Left lung (tissue), 10 donors: ENCODE data around the gene TACR2. TPM values are rescaled to one million over a fixed set of nuclear protein-coding genes. Genes with fewer than 3 reads are reported as not detected.

Experiments used
- ATAC-seq: fragments of 200-7000 bp; cut with Tn5 transposase; one replicate; pipeline ENCODE4 v1.9.1; 2020; ENCODE audit warnings: moderate library complexity
- DNase-seq, 4 donors: peaks; one replicate each; pipeline ENCODE4 v3.0.0-alpha.2; 2013 to 2020
- H3K27ac ChIP-seq, 2 donors: fragments of 200-600 bp; sonication (generic) in 1 of 2; one replicate each; pipeline versions ENCODE4 v1.5.0 to v1.8.0; 2020 to 2021
- H3K27me3 ChIP-seq, 2 donors: fragments of 200-600 bp; sonication (generic) in 1 of 2; one replicate each; pipeline versions ENCODE4 v1.5.0 to v1.8.0; 2020 to 2021
- H3K36me3 ChIP-seq, 2 donors: fragments of 200-600 bp; sonication (generic) in 1 of 2; one replicate each; pipeline versions ENCODE4 v1.5.0 to v1.8.0; 2020 to 2021
- H3K4me1 ChIP-seq, 2 donors: fragments of 200-600 bp; one replicate each; pipeline ENCODE4 v1.8.0; 2021
- H3K4me3 ChIP-seq, 2 donors: fragments of 200-600 bp; sonication (generic) in 1 of 2; one replicate each; pipeline versions ENCODE4 v1.5.0 to v1.8.0; 2020 to 2021; ENCODE audit warnings: mild to moderate bottlenecking in 1 of 2
- H3K9me3 ChIP-seq, 2 donors: fragments of 200-600 bp; sonication (generic) in 1 of 2; one replicate each; pipeline versions ENCODE4 v1.5.0 to v1.8.0; 2020 to 2021
- intact Hi-C, 2 donors: fragments of 100-400 bp; cut with DNase I; formaldehyde crosslinking; loops; one replicate each; pipeline versions ENCODE4 v1.11.2 to v1.14.2; 2022
- polyA plus RNA-seq, 6 donors: library from polyadenylated mRNA; unstranded; fragments of 120-200 nt; gene quantifications; one replicate each; pipeline ENCODE4 v1.2.1, GENCODE V29; 2013; ENCODE audit not compliant: insufficient read length in 6 of 6
- total RNA-seq, 2 donors: library from RNA; stranded (reverse); fragmentation: NEBNext Ultra II Directional; extraction: Animal tissue kit (Norgen Biotek cat#: 25700); gene quantifications; one replicate each; pipeline ENCODE4 v1.2.1, GENCODE V29; 2021
- TF ChIP-seq, protein P1 (sequence below), 2 donors: fragments of 200-600 bp; sonication (generic) in 1 of 2; IDR thresholded peaks; one replicate each; pipeline versions ENCODE4 v1.5.0 to v1.8.0; 2021; ENCODE audit warnings: antibody characterized with exemption in 2 of 2
- donor health status: DM: no; HTN: yes; CAD: no.
- donor health status: DM: no; HTN: no; CAD: no.

Gene TACR2
- total and polyA plus RNA-seq, 8 donors, result 0.31 to 0.70 (median 0.45) TPM

DNA sequence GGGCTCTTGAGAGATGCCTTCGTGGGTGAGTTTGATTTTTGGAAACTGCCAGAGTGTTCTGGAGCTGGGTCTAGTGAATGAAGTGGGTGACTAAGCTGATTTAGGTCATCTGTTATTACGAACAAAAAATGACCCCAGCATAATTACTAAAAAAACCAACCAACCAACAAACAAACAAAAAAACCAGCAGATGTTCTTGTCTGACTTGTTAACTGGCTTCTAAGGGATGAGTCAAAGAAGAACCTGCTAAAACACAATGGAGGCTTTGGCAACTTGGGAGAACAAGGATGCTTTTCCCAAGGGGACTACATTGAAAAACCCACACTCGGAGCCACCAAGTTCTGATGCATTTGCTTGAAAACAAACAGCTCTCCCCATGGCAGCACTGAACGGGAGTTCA is 11.5 kb downstream of the TACR2 start:
- peaks cover 0 to 42% of the 10 kb centered on the region in 2 donors for H3K36me3 ChIP-seq
- TF ChIP-seq, protein P1, sequence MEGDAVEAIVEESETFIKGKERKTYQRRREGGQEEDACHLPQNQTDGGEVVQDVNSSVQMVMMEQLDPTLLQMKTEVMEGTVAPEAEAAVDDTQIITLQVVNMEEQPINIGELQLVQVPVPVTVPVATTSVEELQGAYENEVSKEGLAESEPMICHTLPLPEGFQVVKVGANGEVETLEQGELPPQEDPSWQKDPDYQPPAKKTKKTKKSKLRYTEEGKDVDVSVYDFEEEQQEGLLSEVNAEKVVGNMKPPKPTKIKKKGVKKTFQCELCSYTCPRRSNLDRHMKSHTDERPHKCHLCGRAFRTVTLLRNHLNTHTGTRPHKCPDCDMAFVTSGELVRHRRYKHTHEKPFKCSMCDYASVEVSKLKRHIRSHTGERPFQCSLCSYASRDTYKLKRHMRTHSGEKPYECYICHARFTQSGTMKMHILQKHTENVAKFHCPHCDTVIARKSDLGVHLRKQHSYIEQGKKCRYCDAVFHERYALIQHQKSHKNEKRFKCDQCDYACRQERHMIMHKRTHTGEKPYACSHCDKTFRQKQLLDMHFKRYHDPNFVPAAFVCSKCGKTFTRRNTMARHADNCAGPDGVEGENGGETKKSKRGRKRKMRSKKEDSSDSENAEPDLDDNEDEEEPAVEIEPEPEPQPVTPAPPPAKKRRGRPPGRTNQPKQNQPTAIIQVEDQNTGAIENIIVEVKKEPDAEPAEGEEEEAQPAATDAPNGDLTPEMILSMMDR (IDR thresholded peaks at IDR 0.05), result no peak
- H3K4me3 ChIP-seq, result no peak overlapping the region
- no peak for DNase-seq
- no peak overlapping the region for H3K27ac ChIP-seq
- ATAC-seq, result no peak
- no peaks in the 10 kb centered on the region for H3K27me3 ChIP-seq
- intact Hi-C loops, result no loop called here
- no peaks in the 10 kb centered on the region for H3K9me3 ChIP-seq
- H3K4me1 ChIP-seq, result peaks cover 7 to 40% of the 10 kb centered on the region in 2 donors

DNA sequence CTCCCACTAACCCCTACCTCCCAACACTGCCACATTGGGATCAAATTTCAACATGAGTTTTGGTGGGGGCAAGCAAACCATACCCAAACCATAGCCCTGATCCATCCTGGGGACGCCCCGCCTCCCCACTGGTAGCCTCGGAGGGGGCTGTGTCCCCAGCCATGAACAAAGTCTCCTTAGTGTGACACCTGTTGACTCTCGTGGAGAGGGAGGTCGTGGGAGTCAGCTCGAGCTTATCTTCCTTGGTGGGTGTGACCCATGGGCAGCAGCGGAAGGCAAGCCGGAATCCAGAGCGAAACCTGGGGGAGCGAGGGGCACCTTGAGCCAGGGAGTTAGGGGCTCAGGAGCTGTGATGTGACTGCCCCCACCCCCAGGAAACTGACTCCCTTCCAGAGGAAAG is 11.9 kb downstream of the TACR2 start:
- Histone ChIP-seq H3K4me1 (peaks cover 7 to 37% of the 10 kb centered on the region in 2 donors), H3K36me3 (peaks cover 0 to 46% of the 10 kb centered on the region in 2 donors), H3K27me3 (no peaks in the 10 kb centered on the region), H3K27ac (no peak overlapping the region), H3K4me3 (no peak overlapping the region), H3K9me3 (no peaks in the 10 kb centered on the region)
- intact Hi-C loops, result no loop called here
- DNase-seq (no peak), ATAC-seq (no peak)
- TF ChIP-seq, protein P1 (IDR thresholded peaks at IDR 0.05), result no peak

DNA sequence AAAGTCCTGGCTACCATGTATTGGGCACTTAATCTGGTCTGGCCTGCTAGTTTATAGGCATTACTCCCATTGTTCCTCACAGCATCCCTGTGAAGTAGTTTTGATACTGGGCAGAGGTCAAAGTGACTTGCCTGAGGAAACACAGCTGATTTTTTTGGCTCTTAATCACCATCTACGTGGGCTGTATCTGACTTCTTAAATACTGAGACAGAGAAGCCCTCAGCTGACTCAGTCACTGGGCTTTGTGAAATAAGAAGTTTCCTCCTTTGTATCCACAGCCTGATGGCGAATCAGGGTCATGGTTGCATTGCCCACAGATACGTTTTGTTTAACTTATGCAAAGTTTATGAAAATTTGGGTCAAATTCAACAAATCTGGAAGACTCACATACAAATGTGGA is 13.2 kb downstream of the TACR2 start:
- peaks cover 4 to 30% of the 10 kb centered on the region in 2 donors for H3K4me1 ChIP-seq
- H3K27me3 ChIP-seq, result no peaks in the 10 kb centered on the region
- DNase-seq, result no peak
- H3K9me3 ChIP-seq, result no peaks in the 10 kb centered on the region
- H3K36me3 ChIP-seq, result peaks cover 0 to 59% of the 10 kb centered on the region in 2 donors
- H3K27ac ChIP-seq, result no peak overlapping the region
- intact Hi-C loops, result no loop called here
- TF ChIP-seq, protein P1 (IDR thresholded peaks at IDR 0.05), result no peak
- ATAC-seq, result no peak
- no peak overlapping the region for H3K4me3 ChIP-seq

DNA sequence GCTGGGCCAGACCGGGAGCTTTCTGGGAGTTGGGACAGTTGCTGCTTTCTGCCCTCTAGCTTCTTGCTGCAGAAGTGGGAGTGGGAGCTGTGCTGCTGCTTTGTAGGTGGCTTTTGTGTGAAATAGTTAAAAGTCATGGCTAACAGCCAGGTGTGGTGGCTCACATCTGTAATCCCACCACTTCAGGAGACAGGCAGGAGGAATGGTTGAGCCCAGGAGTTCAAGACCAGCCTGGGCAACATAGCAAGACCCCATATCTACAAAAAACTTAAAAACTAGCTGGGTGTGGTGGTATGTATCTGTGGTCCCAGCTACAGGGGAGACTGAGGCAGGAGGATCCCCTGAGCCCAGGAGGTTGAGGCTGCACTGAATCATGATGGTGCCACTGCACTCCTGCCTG is 13.7 kb downstream of the TACR2 start:
- intact Hi-C loops, result no loop called here
- DNase-seq, result no peak
- ATAC-seq, result no peak
- Histone ChIP-seq H3K36me3 (peaks cover 0 to 64% of the 10 kb centered on the region in 2 donors), H3K9me3 (no peaks in the 10 kb centered on the region), H3K27ac (no peak overlapping the region), H3K4me1 (peaks cover 1 to 26% of the 10 kb centered on the region in 2 donors), H3K4me3 (no peak overlapping the region), H3K27me3 (no peaks in the 10 kb centered on the region)
- TF ChIP-seq, protein P1 (IDR thresholded peaks at IDR 0.05), result no peak

DNA sequence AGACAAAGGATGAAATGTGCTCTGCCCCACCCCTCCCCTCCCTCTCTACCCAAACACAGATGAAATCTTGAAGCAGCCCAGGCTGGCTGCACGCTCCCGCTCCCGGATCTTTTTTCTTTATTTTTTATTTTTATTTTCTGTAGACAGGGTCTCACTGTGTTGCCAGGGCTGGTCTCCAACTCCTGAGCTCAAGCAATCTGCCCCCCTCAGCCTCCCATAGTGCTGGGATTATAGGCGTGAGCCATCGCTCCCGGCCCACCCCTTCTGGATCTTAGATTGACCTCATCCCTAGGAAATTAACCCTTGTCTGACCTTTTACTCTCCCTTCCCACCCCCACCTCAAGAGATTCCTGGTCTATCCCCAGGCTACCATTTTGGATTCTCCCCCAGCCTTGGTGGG is 14.3 kb downstream of the TACR2 start:
- Histone ChIP-seq H3K9me3 (no peaks in the 10 kb centered on the region), H3K27ac (no peak overlapping the region), H3K27me3 (no peaks in the 10 kb centered on the region), H3K36me3 (peaks cover 0 to 70% of the 10 kb centered on the region in 2 donors), H3K4me1 (peaks cover 0 to 20% of the 10 kb centered on the region in 2 donors), H3K4me3 (no peak overlapping the region)
- intact Hi-C loops, result no loop called here
- TF ChIP-seq, protein P1 (IDR thresholded peaks at IDR 0.05), result no peak
- ATAC-seq, result no peak
- DNase-seq, result no peak
